OCI-LY7 (cell line): ENCODE data around the gene ARL3. TPM values are rescaled to one million over a fixed set of nuclear protein-coding genes. Genes with fewer than 3 reads are reported as not detected.

Source experiments
- BruUV-seq: library from RNA; stranded (reverse); fragments of 400-500 nt; replicated peaks from 2 replicates; lab custom pipeline; 2021; lab: Mats Ljungman, UMichigan
- CTCF ChIA-PET: fragments of 300-600 bp; sonication (Branson Sonifier 250); formaldehyde crosslinking; loops from one replicate; lab custom pipeline; 2022; ENCODE audit warnings: antibody characterized with exemption; ENCODE audit not compliant: unreplicated experiment; lab: Charles Lee
- POLR2A ChIA-PET: fragments of 300-600 bp; sonication (Branson Sonifier 250); formaldehyde crosslinking; loops from one replicate; lab custom pipeline; 2022; ENCODE audit warnings: antibody characterized with exemption; lab: Charles Lee
- DNase-seq: peaks from one replicate; pipeline ENCODE4 v3.0.0-alpha.2; 2015; ENCODE audit warnings: low spot score
- H2AFZ ChIP-seq: fragments of 200-600 bp; sonication (generic), shearing (Covaris generic); 2 replicates; pipeline ENCODE4 v1.6.1; 2014; ENCODE audit warnings: mild to moderate bottlenecking, antibody characterized with exemption, low read length, moderate library complexity
- H3K27ac ChIP-seq: fragments of 200-600 bp; sonication (generic); 2 replicates; pipeline ENCODE4 v1.5.1; 2014; ENCODE audit warnings: mixed run types, low read depth, mild to moderate bottlenecking, moderate library complexity, low read length, inconsistent platforms; ENCODE audit not compliant: poor library complexity, severe bottlenecking
- H3K36me3 ChIP-seq: fragments of 200-600 bp; sonication (generic); 2 replicates; pipeline ENCODE4 v1.6.1; 2014; ENCODE audit warnings: mild to moderate bottlenecking, antibody characterized with exemption, low read length, moderate library complexity, mixed read lengths; ENCODE audit not compliant: insufficient read depth
- H3K4me1 ChIP-seq: fragments of 200-600 bp; sonication (generic); 2 replicates; pipeline ENCODE4 v1.5.1; 2014; ENCODE audit warnings: mild to moderate bottlenecking, low read length; ENCODE audit not compliant: insufficient read depth, poor library complexity, severe bottlenecking
- H3K4me2 ChIP-seq: fragments of 200-600 bp; sonication (generic); 2 replicates; pipeline ENCODE4 v1.6.1; 2014; ENCODE audit warnings: mild to moderate bottlenecking, low read length
- H3K4me3 ChIP-seq: fragments of 200-600 bp; sonication (generic); 2 replicates; pipeline ENCODE4 v1.5.1; 2014; ENCODE audit warnings: mild to moderate bottlenecking, low read depth, low read length; ENCODE audit not compliant: poor library complexity, severe bottlenecking
- H3K79me2 ChIP-seq: fragments of 200-600 bp; sonication (generic); 2 replicates; pipeline ENCODE4 v1.6.1; 2016; ENCODE audit warnings: low read depth, mild to moderate bottlenecking, low read length, moderate library complexity, mixed read lengths; ENCODE audit not compliant: insufficient read depth
- H3K9me2 ChIP-seq: fragments of 200-600 bp; sonication (generic); 2 replicates; pipeline ENCODE4 v1.6.1; 2016; ENCODE audit warnings: mild to moderate bottlenecking, low read length, mixed read lengths; ENCODE audit not compliant: insufficient read depth
- H3K9me3 ChIP-seq: fragments of 200-600 bp; sonication (generic); 2 replicates; pipeline ENCODE4 v1.6.1; 2014; ENCODE audit warnings: mild to moderate bottlenecking, mixed run types, low read length, mixed read lengths
- H4K20me1 ChIP-seq: fragments of 200-600 bp; sonication (generic); 2 replicates; pipeline ENCODE4 v1.6.1; 2014; ENCODE audit warnings: mild to moderate bottlenecking, antibody characterized with exemption, low read length, moderate library complexity, mixed read lengths; ENCODE audit not compliant: insufficient read depth
- EZH2phosphoT487 ChIP-seq: fragments of 200-600 bp; sonication (generic); IDR thresholded peaks from 2 replicates; pipeline ENCODE4 v1.6.1; 2018; ENCODE audit warnings: low read depth, borderline replicate concordance, mild to moderate bottlenecking, mixed run types, antibody characterized with exemption, low read length, moderate library complexity, mixed read lengths
- intact Hi-C: fragments of 100-400 bp; cut with micrococcal nuclease; formaldehyde crosslinking; loops from one replicate; pipeline ENCODE4 v1.10.0; 2022; ENCODE audit not compliant: unreplicated experiment
- total RNA-seq, 2 experiments: library from RNA; depleted of rRNA in 1 of 2; stranded (reverse); fragments of >200 nt in 1 of 2; shearing (Covaris generic) in 1 of 2; gene quantifications; 2 replicates each; pipeline ENCODE4 v1.2.3, GENCODE V29; 2014 to 2022
- TF ChIP-seq, protein P1 (sequence below): fragments of 200-600 bp; sonication (generic); conservative IDR thresholded peaks from 2 replicates; pipeline ENCODE4 v1.5.1; 2014; ENCODE audit warnings: mild to moderate bottlenecking, antibody characterized with exemption, low read length, moderate library complexity, mixed read lengths

ARL3 gene
- total RNA-seq, 2 experiments from 2014 or later = 7.3 to 11.7 TPM

DNA sequence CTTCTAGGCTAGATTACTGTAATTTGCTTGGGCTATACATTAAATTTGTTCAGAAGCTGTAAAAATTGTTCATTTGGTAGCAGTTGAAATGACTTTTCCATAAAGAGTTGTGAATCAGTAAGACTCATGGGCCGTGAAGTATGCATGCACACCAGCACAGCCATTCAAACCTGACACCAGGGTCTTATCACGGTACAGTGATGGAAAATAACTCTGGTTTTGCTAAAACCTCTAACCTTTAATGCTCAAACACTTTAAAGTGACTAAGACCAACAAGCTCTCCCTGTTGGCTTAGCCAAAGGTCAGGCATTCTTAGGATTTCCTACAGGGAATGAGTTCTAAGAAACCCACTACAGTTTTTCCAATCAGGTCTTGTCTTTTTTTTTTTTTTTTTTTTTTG lies 11.5 kb downstream of the ARL3 start:
- ChIA-PET POLR2A (interaction anchor here (0.6 kb wide), 1 partner anchor 10 kb away, joined by 8 read pairs; no protein-coding TSS in a partner anchor), CTCF (no interaction called here)
- Histone ChIP-seq H3K36me3 (peaks cover 34% of the 10 kb centered on the region), H3K4me3 (no peak overlapping the region), H2AFZ (no peak overlapping the region), H3K9me2 (no peaks in the 10 kb centered on the region), H3K4me2 (no peak overlapping the region), H3K4me1 (no peaks in the 10 kb centered on the region), H3K27ac (no peak overlapping the region), H4K20me1 (no peaks in the 10 kb centered on the region), H3K9me3 (no peaks in the 10 kb centered on the region), H3K79me2 (peaks cover 7% of the 10 kb centered on the region; the same call in 1 of the 2 replicates)
- no TSS peak for BruUV-seq
- no peak for DNase-seq
- TF ChIP-seq EZH2phosphoT487 = no peak
- TF ChIP-seq, protein P1, sequence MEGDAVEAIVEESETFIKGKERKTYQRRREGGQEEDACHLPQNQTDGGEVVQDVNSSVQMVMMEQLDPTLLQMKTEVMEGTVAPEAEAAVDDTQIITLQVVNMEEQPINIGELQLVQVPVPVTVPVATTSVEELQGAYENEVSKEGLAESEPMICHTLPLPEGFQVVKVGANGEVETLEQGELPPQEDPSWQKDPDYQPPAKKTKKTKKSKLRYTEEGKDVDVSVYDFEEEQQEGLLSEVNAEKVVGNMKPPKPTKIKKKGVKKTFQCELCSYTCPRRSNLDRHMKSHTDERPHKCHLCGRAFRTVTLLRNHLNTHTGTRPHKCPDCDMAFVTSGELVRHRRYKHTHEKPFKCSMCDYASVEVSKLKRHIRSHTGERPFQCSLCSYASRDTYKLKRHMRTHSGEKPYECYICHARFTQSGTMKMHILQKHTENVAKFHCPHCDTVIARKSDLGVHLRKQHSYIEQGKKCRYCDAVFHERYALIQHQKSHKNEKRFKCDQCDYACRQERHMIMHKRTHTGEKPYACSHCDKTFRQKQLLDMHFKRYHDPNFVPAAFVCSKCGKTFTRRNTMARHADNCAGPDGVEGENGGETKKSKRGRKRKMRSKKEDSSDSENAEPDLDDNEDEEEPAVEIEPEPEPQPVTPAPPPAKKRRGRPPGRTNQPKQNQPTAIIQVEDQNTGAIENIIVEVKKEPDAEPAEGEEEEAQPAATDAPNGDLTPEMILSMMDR = no peak
- intact Hi-C loops = no loop called here

DNA sequence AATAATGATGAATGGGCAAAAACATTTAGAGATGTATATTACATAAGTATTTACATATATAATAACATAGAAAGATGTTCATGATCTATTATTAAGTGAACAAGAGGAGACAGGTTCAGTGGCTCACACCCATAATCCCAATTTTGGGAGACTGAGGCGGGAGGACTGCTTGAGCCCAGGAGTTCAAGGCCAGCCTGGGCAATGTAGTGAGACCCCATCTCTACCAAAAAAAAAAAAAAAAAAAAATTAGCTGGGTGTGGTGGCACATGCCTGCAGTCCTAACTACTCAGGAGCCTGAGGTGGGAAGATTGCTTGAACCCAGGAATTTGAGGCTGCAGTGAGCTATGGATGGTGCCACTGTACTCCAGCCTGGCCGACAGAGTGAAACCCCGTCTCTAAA lies 12.4 kb downstream of the ARL3 start:
- POLR2A ChIA-PET = interaction anchor here (1.3 kb wide), 1 partner anchor 13 kb away, joined by 3 read pairs; the partner anchor contains the start of gene SFXN2
- CTCF ChIA-PET = no interaction called here
- BruUV-seq = no TSS peak
- Histone ChIP-seq H3K27ac (no peak overlapping the region), H3K9me2 (no peaks in the 10 kb centered on the region), H4K20me1 (no peaks in the 10 kb centered on the region), H3K4me2 (no peak overlapping the region), H3K4me1 (no peaks in the 10 kb centered on the region), H3K9me3 (no peaks in the 10 kb centered on the region), H2AFZ (no peak overlapping the region), H3K36me3 (peaks cover 42% of the 10 kb centered on the region), H3K4me3 (no peak overlapping the region), H3K79me2 (no peaks in the 10 kb centered on the region; the same call in 1 of the 2 replicates)
- no peak for TF ChIP-seq EZH2phosphoT487
- TF ChIP-seq, protein P1 = no peak
- intact Hi-C loops = no loop called here
- no peak for DNase-seq

DNA sequence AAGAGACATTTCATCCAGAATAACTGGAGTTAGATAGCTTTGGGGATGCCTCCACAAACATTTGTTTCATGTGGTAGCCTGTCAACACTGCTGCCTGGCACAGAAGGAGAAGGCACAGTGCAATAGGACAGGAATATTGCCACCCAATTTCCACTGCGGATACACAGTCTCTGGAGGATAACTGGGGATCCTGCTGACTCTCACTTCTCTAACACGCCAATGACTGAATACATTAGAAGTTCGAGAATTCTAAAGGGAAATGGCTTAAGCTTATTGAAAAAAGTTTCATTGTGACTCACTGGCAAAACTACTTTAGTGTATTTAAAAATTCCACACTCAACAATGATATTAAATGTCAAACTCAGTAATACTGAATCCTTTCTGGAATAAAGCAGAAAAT lies 12.9 kb downstream of the ARL3 start:
- ChIA-PET CTCF (no interaction called here), POLR2A (interaction anchor here (0.6 to 1.3 kb wide), 4 partner anchors 9 to 237 kb away, joined by 3 to 4 read pairs (median 4); partner anchors contain the start of gene SFXN2)
- H3K79me2 ChIP-seq = no peaks in the 10 kb centered on the region; the same call in 1 of the 2 replicates
- no peaks in the 10 kb centered on the region for H3K9me2 ChIP-seq
- H3K4me2 ChIP-seq = no peak overlapping the region
- no peak overlapping the region for H3K4me3 ChIP-seq
- peaks cover 47% of the 10 kb centered on the region for H3K36me3 ChIP-seq
- DNase-seq = no peak
- H3K4me1 ChIP-seq = no peaks in the 10 kb centered on the region
- intact Hi-C loops = no loop called here
- TF ChIP-seq, protein P1 = no peak
- TF ChIP-seq EZH2phosphoT487 = no peak
- H4K20me1 ChIP-seq = no peaks in the 10 kb centered on the region
- no peak overlapping the region for H3K27ac ChIP-seq
- H2AFZ ChIP-seq = no peak overlapping the region
- no TSS peak for BruUV-seq
- H3K9me3 ChIP-seq = no peaks in the 10 kb centered on the region
